NCI-H2227 treated with DMSO at 0.1 percent for 48 hours (cell line): Measurements from ENCODE around the gene ZBTB7B.

Experiments
- DNase-seq: peaks from one replicate; lab custom pipeline; 2025; lab: John Stamatoyannopoulos, UW

Gene ZBTB7B

DNA sequence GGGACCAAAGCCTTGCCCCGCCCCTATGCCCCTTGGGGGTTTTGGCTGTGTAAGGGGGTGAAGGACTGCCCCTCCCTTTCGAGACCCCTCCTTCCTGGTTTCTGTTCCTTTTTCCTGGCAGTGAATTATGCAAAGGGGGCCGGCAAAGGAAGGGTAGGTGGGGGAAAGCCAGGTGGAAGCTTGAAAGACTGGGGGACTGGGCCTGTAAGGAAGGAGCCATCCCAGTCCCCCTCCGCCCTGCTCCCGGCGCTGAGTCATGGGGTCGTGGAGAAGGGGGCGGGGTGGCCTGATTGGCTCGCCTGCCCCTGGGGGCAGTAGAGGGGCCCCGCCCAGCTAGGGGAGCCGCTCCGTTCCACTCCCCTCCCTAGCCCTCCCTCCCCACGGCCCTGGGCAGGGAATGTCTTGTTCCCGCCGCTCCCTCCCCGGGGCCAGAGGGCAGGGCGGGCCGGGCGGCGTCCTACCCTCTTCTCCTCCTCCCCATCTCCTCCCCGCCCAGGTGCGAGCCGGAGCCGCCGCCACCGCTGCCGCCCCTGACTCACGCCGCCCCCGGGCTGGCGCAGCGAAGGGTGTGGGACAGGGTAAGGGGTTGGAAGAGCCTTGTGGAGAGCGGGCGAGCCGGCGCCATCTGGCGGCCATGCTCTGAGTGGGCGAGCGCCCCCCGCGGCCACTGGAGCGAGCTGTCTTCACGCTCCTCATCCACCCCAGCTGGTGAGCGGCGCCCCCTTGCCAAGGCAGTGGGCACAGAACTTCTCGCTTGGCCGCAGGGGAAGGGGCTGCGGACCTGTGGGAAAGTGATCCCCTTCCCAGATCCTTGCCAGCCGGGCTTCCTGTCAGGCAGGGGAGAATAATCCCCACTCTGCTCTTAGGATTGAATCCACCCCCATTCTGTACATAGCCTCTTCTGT, 14.7 kb downstream of the ZBTB7B start:
- DNase-seq, result peak; percentile 86

GRCh38 chr1:155017946-155018316, 15.3 kb downstream of the ZBTB7B start:
- no peak for DNase-seq

- DNase-seq, result no peak
Measured at GRCh38 chr1:155018617-155019348, 16.2 kb downstream of the ZBTB7B start.

DNA sequence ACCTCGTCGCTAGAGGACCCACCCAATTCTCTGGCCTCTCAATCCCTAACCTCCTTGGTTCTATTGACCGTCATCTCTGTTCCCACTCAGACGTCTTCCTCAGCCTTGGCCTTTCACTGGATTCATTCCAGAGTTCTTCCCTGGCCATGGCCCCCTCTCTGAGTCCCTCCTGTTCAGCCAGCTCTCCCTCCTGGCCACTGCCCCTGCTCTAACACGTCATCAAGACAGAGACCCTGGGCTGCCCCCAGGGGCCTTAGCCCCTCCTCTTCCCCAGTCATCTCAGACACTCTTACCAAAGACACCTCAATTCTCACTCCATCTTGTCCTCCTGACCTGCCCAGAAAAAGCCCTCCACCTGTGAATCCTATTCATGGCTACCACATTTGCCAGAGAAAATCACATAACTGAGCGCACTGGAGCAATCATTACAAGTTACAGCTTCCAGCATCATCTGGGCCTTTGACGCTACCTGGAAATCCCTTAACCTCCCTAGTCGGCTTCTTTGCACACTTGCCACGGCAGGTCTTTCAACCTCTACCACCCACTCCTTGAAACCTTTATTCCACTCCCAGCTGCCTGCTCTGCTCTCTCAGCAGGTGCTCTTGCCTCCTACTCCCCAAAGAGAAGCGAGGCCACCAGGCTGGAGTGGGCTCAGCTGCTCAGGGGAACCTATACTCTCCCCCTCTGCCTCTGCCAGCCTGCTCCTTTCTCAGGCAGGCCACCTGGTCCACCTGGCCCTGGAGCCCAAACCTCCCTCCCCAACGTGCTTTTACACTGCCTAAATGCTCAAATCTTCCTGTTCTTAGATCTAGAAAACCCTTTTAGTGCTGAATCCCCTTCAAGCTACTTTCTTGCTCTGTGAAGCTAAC, 17.0 kb downstream of the ZBTB7B start:
- no peak for DNase-seq

DNA sequence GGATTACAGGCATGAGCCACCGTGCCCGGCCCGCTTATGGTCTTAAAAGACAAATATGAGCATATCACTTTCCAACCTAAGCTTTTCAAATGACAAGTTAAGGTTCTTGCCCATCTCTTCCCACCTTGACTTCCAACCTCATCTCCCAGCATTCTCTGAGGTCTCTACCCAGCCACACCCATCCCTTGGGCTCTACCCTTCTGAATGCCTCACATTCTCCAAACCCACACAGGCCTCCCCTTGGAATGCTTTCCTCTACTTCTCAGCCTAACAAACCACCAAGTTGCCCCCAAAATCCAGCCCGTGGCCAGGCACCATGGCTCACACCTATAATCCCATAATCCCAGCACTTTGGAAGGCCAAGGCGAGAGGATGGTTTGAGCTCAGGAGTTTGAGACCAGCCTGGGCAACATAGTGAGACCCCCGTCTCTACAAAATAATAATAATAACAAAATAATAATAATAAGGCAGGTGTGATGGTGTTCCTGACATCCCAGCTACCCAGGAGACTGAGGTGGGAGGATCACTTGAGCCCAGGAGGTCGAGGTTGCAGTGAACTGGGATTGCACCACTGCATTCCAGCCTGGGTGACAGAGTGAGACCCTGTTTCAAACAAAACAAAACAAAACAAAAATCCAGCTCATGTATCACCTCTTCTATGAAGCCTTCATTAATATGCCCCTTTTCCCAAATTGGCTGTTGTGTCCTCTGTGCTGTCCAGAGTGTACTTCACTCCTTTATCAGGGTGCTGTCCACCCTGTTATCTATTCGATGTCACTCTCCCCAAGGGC, 19.7 kb downstream of the ZBTB7B start:
- DNase-seq, result no peak

DNA sequence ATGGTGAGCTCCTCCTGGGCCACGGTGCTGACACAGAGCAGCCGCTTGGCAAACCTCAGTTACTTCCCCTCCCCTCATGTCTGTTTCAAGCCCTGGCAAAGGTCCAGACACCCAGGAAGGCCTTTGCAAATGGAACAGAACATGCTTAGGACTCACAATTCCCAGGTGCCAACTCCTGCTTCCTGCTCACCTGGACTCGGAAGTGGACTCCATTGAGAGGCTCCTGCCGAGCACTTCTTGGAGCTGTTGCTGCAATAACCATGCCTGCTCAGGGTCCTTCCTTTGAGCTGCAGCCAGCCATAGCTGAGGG, 20.3 kb downstream of the ZBTB7B start:
- no peak for DNase-seq

DNA sequence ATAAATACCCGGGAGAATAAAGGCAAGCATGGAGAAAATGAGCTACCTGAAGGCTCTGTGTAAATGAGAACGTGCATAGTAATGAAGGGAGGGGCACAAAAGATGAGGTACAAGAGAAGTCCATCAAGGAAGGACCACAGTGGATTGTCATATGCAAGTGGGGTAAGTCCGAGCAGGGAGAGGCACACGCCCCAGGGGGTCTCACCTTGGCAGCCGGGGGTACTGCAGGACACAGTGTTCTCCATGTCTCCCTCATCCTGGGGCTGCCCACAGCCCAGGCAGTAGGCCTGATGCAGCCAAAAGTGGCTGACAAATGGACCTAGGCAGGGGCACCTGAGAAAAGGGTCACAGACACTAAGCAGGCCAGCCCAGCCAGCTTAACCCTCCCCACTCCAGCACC, 21.0 kb downstream of the ZBTB7B start:
- no peak for DNase-seq

DNA sequence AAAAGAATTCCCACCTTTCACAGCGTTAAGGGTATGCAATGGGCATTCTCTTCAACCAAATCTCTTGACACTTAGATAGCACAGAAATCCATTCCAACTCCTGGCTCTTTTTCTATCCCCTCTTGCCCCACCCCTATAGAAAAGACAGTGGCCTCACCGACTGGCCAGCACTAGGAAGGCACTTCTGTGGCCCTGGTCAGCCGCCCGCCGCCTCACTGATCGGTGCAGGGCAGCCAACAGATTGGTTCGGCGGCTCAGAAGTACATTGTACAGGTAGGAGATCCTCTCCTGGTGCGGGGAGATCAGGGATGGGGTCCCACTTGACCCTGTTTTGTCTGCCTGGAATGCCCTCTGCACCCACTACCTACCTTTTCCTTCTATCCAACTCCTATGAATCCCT, 21.7 kb downstream of the ZBTB7B start:
- DNase-seq, result no peak

GRCh38 chr1:155026154-155026553, 23.6 kb downstream of the ZBTB7B start:
- no peak for DNase-seq

DNA sequence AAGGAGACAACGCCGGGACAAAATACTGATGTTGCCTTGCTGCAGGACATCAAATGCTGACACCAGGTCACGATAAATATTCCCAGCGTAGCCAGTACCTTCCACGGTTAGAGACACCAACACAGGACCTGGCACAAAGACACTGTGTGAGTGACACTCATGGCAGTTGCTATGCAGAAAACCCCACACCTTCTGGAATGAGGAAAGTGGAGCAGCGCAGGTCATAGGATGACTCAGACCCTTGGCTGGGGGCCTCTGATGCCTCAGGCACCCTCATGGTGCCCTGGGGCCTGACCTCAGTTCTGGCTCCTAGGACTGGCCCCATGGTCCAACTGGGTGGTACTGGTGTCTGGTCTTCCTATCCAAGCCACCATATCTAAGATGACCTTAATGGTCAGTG, 24.0 kb downstream of the ZBTB7B start:
- DNase-seq, result no peak

DNA sequence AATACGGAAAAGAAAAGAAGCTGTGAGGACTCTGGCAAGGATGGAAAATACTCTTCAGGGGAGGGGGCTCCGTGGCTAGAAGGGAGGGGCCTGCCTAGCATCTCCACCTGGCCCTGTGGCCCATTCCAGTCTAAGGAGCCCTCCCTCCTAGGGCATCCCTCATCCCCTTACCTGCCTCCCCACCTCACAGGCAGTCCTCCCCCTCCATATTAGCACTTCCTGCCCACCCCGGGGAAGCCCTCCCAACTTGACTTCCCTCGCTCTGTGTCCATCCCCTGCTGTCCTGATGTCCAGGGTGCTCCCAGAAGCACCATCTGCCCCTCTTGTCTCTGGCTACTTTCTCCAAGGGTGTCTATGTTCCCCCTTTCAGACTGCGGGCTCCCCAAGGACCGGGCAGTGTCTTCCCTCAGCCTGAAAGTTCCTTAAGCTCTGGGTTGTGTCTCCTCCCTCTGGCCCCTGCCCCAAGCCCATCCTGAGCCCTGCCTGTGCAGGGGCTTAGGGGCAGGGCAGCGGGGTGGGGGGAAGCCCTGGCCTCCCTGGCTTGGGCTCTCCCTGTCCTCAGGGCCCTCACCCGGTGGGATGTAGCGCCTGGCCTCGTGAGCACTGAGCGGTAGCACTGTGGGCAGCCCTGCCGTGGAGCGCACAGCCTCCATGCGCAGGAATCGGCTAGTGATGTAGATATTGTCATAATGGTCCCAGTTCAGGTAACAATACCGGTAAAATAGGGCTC, 27.1 kb downstream of the ZBTB7B start:
- DNase-seq, result no peak

DNA sequence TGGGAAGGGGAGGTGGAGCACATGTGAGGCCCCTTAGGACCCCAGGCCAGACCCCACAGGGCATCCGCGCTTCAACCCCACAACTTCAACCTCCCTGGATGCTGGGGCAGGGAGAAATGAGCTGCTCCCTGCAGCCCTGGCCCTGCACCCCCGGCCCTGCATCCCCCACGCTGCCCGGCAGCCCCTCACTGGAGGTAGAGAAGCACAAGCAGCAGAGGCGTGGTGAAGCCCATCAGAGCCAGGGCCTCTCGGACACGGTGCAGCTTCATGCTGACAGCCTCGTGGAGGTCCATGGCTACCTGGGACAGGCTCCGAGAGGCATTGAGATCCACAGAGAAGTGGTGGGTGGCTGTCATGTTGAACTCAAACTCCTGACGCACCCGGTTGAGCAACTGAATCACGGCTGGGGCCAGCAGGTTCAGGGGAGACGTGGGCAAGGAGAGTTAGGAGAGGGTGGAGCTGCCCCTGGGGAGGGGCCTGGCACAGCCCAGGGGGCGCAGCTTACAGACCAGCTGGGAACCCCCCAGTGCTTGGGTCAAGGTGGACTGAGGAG, 27.7 kb downstream of the ZBTB7B start:
- no peak for DNase-seq

DNA sequence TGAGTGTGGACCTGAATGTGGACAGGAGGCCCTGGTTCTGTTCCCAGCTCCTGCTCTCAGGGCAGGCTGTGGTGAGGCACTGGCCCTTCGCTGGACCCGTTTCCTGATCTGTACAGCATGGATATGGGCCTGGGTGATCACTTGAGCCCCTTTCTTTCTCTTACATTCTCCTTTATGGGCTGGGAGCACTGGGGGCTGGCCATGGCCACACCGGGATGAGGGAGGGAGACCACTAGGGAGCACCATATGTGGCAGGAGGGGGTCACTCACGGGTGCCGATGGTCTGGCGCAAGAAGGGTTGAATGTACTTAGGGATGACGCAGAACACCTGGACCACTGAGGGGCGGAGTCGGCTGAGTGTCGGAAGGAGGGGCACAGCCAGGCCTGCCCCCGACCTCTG, 28.3 kb downstream of the ZBTB7B start:
- DNase-seq, result no peak

- no peak for DNase-seq
Measured at GRCh38 chr1:155032886-155033285, 30.3 kb downstream of the ZBTB7B start.

DNA sequence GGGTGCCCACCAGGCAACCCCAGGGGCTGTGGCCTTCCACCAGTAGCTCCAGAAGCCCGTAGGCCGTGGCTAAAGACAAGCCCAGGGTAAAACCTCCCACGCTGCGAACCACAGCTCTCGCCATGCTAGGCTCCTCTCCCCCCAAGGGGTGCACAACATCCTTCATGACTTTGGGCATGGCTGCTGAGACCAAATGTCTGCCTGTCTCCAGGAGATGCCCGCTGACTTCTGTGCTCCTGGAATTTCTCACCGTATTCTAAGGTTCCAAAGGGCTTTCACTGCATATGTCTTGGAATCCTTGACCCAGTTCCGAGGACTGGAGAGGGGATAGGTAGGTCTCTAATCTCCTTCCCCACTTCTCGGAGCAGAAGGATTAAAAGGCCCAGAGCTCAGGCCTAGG, 30.9 kb downstream of the ZBTB7B start, which contains the start of the genes DCST1 and DCST2:
DCST1 (plus strand) TSS at position 301 of the 400 bp plus-strand sequence. CDS start 213 bp downstream, outside the sequence.
DCST2 (minus strand) TSS at position 258 of the 400 bp plus-strand sequence; CDS start at position 178, 80 bp downstream.
- no peak for DNase-seq

GRCh38 chr1:155034318-155035208, 32.0 kb downstream of the ZBTB7B start:
- no peak for DNase-seq

DNA sequence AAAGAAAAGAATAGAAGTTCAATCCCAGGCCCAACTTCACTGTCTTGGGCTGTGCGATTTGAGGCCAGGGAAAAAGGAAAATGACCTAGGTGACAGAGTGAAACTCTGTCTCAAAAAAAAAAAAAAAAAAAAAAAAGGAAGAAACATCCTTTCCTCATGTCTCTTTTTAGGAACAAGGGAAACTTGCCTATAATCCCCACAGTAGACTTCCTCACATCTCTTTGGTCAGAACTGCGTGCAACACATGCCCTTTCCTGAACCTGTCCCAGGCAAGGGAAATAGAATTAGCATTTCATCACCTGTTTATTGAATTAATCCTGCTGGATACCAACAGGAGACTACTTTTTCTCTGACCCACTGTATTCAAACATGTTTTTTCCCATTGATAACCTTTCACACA, 33.3 kb downstream of the ZBTB7B start:
- DNase-seq, result no peak

DNA sequence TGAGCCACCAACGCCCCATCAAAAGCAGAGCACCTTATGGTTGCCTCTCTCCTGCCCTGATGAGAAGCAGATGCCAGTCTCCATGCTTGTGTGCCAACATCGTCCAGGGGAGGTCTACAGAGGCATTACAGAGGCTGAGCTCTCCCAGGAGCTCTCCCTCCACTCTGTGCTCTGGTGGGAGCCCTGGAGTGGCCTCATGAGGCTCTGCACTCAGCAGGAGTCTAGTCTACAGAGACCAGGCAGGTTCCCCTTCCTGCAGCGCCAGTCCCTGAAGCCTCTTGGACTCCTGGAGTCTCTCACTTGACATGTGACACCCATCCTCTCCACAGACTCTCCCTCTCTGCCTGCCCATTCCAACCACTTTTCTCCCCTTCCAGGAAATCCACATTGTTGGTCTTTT, 34.4 kb downstream of the ZBTB7B start:
- no peak for DNase-seq

- no peak for DNase-seq
Measured at GRCh38 chr1:155037851-155038441, 35.3 kb downstream of the ZBTB7B start.
